T-helper 1 cell treated with Interleukin-12 subunit alpha and Interleukin-12 subunit beta and Interleukin-4 antibody, amounts not matched to agents 30 μg/mL and 1 μg/mL, for 36 hours (primary cell): ENCODE data around the gene SLC38A3.
A peak's percentile ranks its signal among the peaks of the same experiment; 100 is the strongest.
"Not testable (repeated sequence)": the region's sequence is repeated elsewhere in the genome, so short reads cannot be mapped to it uniquely, and the experiment has no call there.

ENCODE experiments used
- H3K27ac Mint-ChIP-seq: one replicate; pipeline ENCODE4 v1.8.0; 2021; ENCODE audit warnings: mild to moderate bottlenecking, mixed read lengths
- H3K27me3 Mint-ChIP-seq: one replicate; pipeline ENCODE4 v1.8.0; 2021; ENCODE audit warnings: low read depth, mixed read lengths
- H3K36me3 Mint-ChIP-seq: one replicate; pipeline ENCODE4 v1.8.0; 2021; ENCODE audit warnings: low read depth, mixed read lengths
- H3K4me1 Mint-ChIP-seq: one replicate; pipeline ENCODE4 v1.8.0; 2021; ENCODE audit warnings: low read depth, mixed read lengths
- H3K4me3 Mint-ChIP-seq: one replicate; pipeline ENCODE4 v1.8.0; 2021; ENCODE audit warnings: mild to moderate bottlenecking, moderate library complexity, mixed read lengths
- H3K9me3 Mint-ChIP-seq: one replicate; pipeline ENCODE4 v1.8.0; 2021; ENCODE audit warnings: mixed read lengths

Gene SLC38A3

GRCh38 chr3:50233176-50233575 lies 28.1 kb downstream of the SLC38A3 start:
- Mint-ChIP-seq H3K36me3 (peaks cover 11% of the 10 kb centered on the region), H3K9me3 (no peaks in the 10 kb centered on the region), H3K27ac (no peak overlapping the region), H3K4me1 (peaks cover 19% of the 10 kb centered on the region), H3K27me3 (no peaks in the 10 kb centered on the region), H3K4me3 (no peak overlapping the region)

GRCh38 chr3:50235716-50236483 lies 30.8 kb downstream of the SLC38A3 start, which contains the start of gene GNAI2:
Gene GNAI2 (plus strand): TSS chr3:50236204. CDS start chr3:50236336, 132 bp downstream.
- Mint-ChIP-seq H3K36me3 (peaks cover 18% of the 10 kb centered on the region), H3K27me3 (no peaks in the 10 kb centered on the region), H3K4me3 (peak within 1 kb of the TSS; percentile 91), H3K9me3 (no peaks in the 10 kb centered on the region), H3K27ac (peak within 1 kb of the TSS; percentile 82), H3K4me1 (peaks cover 29% of the 10 kb centered on the region)

DNA sequence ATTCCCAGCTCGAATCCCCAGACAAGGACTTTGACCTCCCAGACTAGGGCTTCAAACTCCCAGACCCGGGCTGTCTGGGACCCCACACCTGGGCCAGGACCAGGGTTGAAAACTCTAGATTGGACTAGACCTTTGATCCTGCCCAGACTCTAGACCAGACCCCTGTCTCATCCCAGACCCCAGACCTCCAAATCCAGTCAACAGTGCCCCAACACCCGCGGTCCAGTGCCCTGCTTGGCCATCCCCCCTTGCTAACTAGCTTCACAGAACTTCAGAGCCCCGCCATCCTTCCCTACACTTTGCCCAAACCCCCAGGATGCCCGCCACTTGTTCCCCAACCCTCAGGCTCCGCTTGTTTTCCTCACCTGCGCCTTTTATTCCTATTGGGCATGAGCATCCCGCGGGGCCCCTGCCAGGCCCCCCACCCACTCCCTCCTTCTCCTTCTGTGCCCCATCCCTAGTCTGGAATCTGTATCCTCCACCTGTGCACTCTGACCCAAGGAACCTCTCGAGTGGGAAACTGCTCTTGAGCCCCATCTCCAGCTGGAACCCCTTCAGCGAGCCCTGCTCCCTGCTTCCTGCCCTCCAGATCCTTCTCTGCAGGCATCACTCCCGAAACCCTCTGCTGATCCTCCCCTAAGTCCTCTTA lies 31.5 kb downstream of the SLC38A3 start:
- Mint-ChIP-seq H3K4me3 (peak overlapping the region; percentile 91), H3K27me3 (no peaks in the 10 kb centered on the region), H3K4me1 (peaks cover 33% of the 10 kb centered on the region), H3K27ac (peak overlapping the region; percentile 82), H3K36me3 (peaks cover 21% of the 10 kb centered on the region), H3K9me3 (no peaks in the 10 kb centered on the region)

- H3K27ac Mint-ChIP-seq, result peak overlapping the region; percentile 82
- peaks cover 21% of the 10 kb centered on the region for H3K36me3 Mint-ChIP-seq
- peaks cover 39% of the 10 kb centered on the region for H3K4me1 Mint-ChIP-seq
Observed at GRCh38 chr3:50237133-50237651, 32.1 kb downstream of the SLC38A3 start.

GRCh38 chr3:50237754-50238548 lies 32.9 kb downstream of the SLC38A3 start:
- Mint-ChIP-seq H3K4me1 (peaks cover 45% of the 10 kb centered on the region), H3K27ac (peak overlapping the region; percentile 82), H3K4me3 (peak overlapping the region; percentile 91), H3K27me3 (no peaks in the 10 kb centered on the region), H3K36me3 (peaks cover 25% of the 10 kb centered on the region), H3K9me3 (no peaks in the 10 kb centered on the region)

More at GRCh38 chr3:50237133-50237651, 32.1 kb downstream of the SLC38A3 start:
- Mint-ChIP-seq H3K4me3 (peak overlapping the region; percentile 91), H3K9me3 (no peaks in the 10 kb centered on the region), H3K27me3 (no peaks in the 10 kb centered on the region)

GRCh38 chr3:50238549-50239026 lies 33.5 kb downstream of the SLC38A3 start:
- H3K27ac Mint-ChIP-seq, result peak overlapping the region; percentile 82
- H3K4me3 Mint-ChIP-seq, result peak overlapping the region; percentile 91
- peaks cover 45% of the 10 kb centered on the region for H3K4me1 Mint-ChIP-seq
- H3K36me3 Mint-ChIP-seq, result peaks cover 25% of the 10 kb centered on the region
- H3K27me3 Mint-ChIP-seq, result no peaks in the 10 kb centered on the region
- H3K9me3 Mint-ChIP-seq, result no peaks in the 10 kb centered on the region

DNA sequence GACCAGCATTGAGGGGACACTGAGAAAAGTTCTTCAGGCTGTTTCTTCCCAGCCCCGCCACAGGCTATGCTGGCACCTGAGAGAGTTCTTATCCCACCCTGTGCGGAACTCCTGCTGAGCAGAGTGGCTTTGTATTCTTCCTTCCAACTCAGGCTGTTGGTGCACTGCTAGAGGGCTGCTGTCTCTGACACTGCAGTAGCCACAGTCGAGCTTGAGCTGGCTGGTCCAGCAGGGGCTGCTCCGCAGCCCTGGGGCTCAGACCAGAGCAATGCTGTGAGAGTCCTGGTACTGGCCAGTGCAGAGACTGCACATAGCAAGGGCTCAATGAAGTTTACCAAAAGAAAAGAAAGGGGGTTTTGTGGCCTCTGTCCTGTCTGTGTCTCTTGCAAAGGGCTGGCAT lies 34.6 kb downstream of the SLC38A3 start:
- H3K27me3 Mint-ChIP-seq, result no peaks in the 10 kb centered on the region
- peak overlapping the region; percentile 91 for H3K4me3 Mint-ChIP-seq
- peaks cover 28% of the 10 kb centered on the region for H3K36me3 Mint-ChIP-seq
- H3K27ac Mint-ChIP-seq, result peak overlapping the region; percentile 76
- peaks cover 52% of the 10 kb centered on the region for H3K4me1 Mint-ChIP-seq
- H3K9me3 Mint-ChIP-seq, result no peaks in the 10 kb centered on the region

GRCh38 chr3:50241163-50241562 lies 36.1 kb downstream of the SLC38A3 start:
- Mint-ChIP-seq H3K4me1 (peaks cover 57% of the 10 kb centered on the region), H3K27ac (peak overlapping the region; percentile 97), H3K36me3 (peaks cover 28% of the 10 kb centered on the region), H3K27me3 (no peaks in the 10 kb centered on the region), H3K9me3 (no peaks in the 10 kb centered on the region), H3K4me3 (peak overlapping the region; percentile 81)

DNA sequence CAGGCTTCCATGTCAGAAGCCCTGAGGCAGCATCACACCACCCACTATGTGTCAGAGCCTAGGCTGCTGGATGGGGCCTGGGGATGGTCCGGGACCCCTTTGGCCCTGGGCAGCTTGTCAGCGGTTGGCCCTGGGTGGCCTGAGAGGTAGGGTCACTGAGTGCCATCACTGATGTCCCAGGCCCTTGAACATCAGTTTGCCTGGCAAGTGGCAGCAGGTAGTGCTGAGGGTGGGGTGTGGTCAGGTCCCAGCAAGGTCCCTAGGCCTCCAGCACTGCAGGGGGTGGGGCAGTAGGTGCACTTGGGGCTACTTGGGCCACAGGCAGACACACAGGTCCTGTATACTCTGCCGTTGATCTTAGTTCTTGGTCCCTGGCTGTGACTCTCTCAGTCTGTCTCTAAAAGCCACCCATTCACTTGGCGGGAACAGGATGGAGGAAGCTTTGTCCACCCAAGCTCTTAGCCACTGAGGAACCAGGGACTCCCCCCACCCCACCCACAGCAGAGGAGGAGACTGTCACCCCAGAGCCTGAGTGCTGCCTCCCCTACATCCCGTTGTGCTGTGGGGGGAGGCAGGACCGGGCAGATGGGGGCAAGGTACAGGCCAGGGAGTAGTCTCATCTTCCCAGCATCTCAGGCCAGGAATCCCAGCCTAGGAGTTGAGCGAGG lies 36.8 kb downstream of the SLC38A3 start:
- Mint-ChIP-seq H3K4me1 (peaks cover 63% of the 10 kb centered on the region), H3K9me3 (no peaks in the 10 kb centered on the region), H3K27me3 (no peaks in the 10 kb centered on the region), H3K36me3 (peaks cover 32% of the 10 kb centered on the region), H3K27ac (peak overlapping the region; percentile 97), H3K4me3 (peak overlapping the region; percentile 81)

- Mint-ChIP-seq H3K4me3 (peak overlapping the region; percentile 81), H3K27me3 (no peaks in the 10 kb centered on the region), H3K9me3 (no peaks in the 10 kb centered on the region), H3K4me1 (peaks cover 67% of the 10 kb centered on the region), H3K27ac (peak overlapping the region; percentile 97), H3K36me3 (peaks cover 28% of the 10 kb centered on the region)
Observed at GRCh38 chr3:50242381-50242770, 37.3 kb downstream of the SLC38A3 start.

DNA sequence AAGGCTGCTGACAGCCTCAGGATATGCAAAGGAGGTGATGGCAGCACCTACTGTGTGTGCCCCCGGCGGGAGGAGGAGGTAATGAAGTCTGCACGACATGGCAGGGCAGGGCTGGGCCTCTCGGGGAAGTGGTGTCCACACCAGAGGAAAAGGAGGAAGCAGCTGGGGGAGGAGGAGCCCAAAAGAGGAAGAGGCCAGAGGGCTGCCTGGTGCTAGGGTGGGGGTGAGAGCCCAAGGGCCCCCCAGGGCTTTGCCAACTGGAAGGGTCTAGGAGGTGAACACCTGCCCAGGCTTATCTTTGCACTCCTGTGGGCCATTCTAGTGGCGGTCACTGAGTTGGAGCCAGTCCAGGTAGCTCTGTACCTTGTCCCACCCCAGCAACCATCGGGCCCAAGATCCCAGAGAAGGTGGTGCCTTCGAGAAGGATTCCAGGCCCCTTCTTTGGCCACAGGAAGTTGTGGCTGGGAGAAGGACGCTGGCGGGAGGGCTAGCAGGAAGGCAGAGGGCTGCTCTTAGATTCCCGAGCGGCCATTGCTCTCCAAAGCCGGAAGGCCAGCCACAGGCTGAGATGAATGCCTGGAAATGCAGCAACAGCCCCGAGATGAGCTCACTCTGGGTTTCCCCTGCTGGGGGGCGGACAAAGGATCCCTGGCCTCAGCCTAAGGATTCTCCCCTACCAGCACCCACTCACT lies 37.9 kb downstream of the SLC38A3 start:
- Mint-ChIP-seq H3K36me3 (peaks cover 25% of the 10 kb centered on the region), H3K27ac (peak overlapping the region; percentile 97), H3K4me3 (peak overlapping the region; percentile 81), H3K27me3 (no peaks in the 10 kb centered on the region), H3K4me1 (peaks cover 67% of the 10 kb centered on the region), H3K9me3 (no peaks in the 10 kb centered on the region)

- Mint-ChIP-seq H3K4me1 (peaks cover 68% of the 10 kb centered on the region), H3K27me3 (no peaks in the 10 kb centered on the region), H3K4me3 (no peak overlapping the region), H3K27ac (peak overlapping the region; percentile 82), H3K36me3 (peaks cover 26% of the 10 kb centered on the region), H3K9me3 (no peaks in the 10 kb centered on the region)
Observed at GRCh38 chr3:50243543-50243895, 38.4 kb downstream of the SLC38A3 start.

GRCh38 chr3:50244813-50245212 lies 39.7 kb downstream of the SLC38A3 start:
- H3K27me3 Mint-ChIP-seq, H3K9me3 Mint-ChIP-seq: not testable (repeated sequence)
- Mint-ChIP-seq H3K36me3 (peaks cover 22% of the 10 kb centered on the region), H3K4me1 (peaks cover 57% of the 10 kb centered on the region), H3K27ac (peak overlapping the region; percentile 82), H3K4me3 (peak overlapping the region; percentile 46)
